NCI-H2029 treated with DMSO at 0.1 percent for 48 hours (cell line): ENCODE data around the gene BNC2.

Experiments
- DNase-seq: peaks from one replicate; lab custom pipeline; 2025; lab: John Stamatoyannopoulos, UW

Gene BNC2

DNA sequence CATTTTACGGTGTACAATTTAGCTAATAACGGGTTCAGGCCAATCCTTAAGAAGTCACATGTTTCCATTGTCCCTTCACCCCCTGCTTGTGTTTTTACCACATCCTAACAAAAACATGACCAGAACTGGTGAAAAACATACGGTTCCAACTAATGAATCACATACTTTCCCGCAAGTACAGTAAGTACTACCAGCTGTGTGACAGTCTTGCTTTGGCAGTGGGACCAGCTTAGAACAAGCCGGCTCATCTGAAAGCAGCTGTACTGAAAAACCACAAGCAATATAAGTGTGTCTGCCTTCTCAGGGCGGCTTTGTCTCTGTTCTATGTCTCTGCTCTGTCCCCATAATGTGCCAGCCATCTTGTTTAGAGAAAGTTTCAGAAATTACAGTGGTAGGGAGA is 242.5 kb downstream of the BNC2 start:
- no peak for DNase-seq

DNA sequence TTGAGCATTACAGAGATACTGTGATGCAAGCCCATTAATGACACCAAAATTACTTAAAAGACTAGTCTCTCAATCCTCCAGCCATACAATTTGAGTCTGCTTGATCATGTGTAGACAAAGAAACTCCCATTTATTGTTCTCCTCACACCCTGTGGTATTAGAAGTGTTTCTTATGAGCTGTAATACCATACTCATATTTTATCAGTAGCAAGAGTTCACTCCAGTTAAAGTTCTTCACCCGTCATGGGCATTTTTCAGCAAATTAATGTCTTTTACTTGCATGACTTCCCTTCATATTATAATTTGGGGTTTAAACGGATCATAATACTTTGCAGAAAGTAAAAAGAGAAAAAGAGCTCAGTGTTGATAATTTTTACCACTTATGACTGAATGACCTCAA is 242.9 kb downstream of the BNC2 start:
- no peak for DNase-seq

DNA sequence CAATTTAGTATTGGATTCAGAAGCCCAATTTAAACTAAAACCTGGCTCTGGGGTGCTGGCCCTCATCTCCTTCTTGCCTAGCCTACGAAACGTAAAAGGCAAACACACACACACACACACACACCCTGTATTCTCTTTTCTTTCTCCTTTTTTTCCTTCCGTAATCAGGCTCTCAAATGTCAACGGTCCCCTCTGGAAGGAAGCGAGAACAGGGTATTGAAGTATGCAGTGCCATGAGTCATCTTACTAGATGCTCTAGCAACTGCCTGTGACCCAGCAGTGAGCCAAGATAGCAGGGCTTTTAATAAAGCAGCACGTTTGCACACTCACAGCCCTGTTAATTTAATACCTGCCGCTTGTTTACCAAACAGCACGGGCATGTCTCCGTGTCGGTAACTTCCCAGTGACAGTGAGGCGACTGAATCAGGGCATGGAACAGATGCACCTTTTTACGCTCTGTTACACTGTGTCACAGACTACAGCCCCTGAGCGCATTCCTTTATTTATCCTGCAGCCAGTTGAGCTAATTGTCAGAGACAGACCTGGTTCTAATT is 243.8 kb downstream of the BNC2 start:
- no peak for DNase-seq

DNA sequence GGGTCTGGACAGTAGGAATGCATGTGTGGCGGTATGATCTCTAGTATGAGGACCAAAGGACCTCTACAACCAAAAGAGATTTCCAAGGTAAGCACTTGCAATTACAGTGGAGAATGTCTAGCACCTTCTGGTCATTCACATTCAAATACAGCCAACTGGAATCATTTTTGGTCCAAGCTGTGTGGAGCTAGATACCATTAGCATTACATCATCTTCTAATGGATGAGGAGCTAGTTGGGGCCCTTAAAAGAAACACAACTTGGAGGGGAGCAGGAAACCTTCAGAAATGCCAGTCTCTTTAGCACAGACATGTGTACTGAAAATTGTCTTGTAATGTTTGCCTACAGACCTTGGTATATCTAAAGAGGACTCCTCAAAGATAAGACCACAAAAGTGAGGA is 244.7 kb downstream of the BNC2 start:
- no peak for DNase-seq

DNA sequence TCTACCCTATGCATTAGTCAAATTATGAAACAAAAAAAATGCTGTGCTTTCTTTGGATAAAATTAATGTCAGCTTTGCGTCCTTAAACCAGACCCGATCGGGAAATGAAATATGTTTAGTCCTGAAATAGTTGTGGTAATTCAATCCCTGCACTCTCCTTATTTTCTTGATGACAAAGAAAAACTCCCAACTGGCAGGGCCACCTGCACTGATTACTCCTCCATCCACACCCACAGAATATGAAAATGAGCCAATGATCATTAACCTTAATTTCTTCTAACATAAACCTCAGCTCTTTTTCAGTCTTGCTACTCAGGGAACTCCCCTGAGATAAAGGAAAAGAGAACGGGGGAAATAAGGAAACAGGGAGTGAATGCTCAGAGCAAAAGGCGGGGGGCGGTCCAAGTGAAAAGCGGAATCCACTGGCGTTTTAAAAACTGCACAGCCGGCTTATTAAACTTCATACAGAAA is 245.3 kb downstream of the BNC2 start:
- DNase-seq: no peak

DNA sequence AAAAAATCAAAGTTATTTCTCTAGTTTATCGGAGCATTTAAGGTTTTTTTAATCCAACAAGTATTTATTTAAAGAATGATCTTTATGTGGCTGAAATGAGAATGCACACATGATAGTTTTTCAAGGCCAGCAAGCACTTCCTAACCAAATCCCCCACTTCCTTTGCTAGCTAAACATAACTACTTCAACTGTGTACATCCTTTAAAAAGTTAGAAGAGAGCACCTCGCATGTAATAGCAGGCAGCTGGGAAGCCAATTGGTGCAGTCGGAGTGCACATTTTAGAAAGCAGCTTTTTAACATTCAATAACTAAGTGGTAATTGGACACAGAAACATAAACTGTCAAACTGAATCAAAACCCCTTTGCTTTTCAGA is 245.7 kb downstream of the BNC2 start:
- no peak for DNase-seq

DNA sequence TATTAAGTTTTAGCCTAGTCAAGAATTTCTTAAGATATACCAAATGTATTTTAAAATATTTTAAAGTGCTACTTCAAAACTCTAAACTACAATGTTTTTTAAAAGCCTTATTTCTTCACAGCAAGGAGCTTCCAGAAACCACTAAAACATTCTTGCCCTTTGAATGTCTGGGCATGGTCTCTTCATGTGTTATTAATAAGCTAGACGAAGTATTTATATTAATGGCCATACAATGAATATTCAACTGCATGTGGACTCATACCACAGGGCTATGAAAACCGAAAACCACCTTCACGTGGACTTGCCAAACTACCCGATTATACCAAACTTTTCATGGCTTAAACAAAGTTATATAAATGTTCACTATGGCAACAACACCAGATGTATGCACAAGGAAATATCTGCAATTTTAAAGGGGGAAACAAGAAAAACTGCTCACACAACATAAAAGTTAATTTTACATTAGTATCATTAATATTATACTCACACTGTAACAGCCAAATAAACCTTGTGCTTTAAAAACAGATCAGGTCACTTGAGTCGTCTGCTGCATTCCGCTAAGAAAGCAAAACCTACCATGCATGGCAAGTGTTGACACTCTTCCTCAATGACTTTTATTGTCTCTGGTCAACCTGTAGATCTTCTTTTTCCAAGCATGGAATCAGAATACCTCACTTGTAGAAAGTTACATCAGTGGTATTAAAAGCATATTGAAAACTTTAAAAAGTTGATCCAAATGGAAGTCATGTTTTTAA is 246.3 kb downstream of the BNC2 start:
- no peak for DNase-seq

DNA sequence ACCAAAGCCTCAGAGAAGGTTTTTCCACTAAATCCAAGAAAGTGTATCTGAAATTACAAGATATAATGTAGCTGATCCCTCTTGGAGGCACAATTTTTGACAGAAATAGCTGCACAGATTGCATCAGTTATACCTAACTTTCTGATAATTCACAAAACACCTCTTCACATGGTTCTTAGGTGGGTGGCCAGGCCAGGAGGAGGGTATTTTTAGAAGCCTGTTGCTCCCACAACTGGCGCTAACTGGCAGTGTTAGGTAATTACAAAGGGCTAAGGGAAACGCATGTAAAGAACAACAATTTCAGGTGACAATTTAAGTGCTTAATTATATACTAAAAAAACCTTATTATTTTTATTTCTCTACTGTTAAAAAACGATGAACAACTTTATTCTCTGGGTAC is 247.9 kb downstream of the BNC2 start:
- DNase-seq: no peak

DNA sequence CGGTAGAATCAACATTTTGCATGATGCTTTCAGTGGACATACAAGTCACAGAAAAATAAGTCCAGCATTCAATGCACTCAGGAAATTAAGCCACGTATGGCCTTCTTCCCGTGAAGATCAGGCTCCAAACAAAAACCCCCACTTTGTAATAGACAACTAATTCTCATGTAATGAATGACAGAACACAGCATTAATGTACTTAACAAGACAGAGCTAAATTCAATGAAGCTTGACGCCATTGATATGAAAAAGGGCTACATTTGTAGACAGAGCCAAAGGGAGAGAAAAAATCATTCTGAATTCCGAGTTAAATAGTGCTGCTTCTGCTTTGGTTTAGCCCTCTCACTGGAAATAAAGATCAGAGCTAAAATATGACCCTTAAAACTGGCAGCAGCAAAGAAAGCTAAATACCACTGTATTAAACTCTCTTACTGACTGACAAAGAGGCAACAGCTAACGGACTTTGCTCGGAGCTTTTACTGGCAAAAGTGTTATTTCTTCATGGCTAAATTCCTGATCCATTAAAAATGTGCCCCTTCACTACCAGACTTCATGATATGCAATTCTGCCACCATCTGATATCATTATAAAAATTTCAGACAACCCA is 250.5 kb downstream of the BNC2 start:
- DNase-seq: no peak

DNA sequence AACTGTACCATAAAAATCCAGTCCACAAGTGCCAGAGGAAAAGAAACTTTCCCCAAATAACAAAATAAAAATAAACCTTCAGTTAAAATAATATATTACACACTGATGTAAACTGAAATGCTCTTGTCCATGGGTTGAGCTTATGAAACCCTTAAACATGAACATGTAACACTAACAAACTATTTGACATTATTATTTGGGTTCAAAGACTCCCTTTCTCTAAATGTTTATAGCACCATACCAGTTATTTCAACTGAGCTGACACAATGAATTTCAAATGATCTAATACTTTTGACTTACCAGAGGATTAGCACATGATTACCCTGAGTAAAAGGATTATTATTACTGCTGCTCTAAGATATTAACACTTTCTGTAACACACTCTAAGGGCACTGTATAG is 251.1 kb downstream of the BNC2 start:
- no peak for DNase-seq

DNA sequence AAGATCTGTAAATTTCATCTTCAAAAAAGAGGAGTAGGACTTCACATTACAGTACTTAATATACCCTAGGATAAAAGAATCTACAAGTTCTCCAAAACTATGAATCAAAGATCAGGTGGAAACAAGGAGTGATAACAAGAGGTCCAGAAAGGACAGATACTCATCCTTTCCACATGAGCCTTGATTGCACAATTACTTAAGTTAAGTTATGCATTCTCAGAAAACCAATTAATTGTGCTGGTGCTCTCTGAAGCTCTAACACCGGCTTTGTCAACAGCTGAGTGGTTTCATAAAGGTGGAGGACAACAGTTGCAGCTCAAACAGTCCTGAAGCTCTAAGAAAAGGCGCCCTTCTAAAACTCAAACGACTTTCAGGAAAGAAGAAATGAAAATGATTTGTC is 251.9 kb downstream of the BNC2 start:
- DNase-seq: no peak

DNA sequence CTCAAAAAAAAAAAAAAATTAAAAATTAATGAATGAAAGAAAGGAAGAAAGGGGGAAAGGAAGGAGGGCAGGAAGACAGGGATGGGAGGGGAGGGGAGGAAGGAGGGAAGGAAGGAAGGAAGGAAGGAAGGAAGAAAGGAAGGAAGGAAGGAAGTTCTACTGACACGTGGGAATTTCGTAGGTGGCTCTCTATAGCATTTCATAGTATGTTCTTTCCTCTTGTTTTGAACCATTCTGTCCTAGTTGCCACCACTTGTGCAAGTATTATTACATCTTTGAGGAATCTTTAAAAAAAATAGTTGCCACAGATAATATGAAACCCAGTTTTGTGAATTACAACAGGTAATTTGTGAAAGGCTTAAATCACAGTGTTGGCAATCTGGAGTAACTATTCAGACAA is 253.8 kb downstream of the BNC2 start:
- DNase-seq: no peak

DNA sequence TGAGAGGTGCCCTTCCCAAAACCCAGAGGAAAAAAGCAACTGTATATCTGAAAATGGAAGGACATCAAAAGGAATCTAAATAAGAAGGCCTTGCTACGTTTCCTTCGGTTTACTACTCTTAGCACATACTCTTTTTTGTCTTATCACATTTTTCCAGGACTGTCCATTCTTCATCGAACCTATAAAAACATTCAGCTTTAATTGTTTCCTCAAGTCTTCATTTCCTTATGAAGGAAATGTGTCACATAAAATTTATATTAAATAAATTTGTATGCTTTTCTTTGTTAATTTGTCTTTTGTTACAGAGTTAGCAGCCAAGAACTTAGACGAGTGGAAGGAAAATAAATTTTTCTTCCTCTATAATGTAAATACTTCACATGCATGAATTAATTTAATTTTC is 255.0 kb downstream of the BNC2 start:
- DNase-seq: no peak

DNA sequence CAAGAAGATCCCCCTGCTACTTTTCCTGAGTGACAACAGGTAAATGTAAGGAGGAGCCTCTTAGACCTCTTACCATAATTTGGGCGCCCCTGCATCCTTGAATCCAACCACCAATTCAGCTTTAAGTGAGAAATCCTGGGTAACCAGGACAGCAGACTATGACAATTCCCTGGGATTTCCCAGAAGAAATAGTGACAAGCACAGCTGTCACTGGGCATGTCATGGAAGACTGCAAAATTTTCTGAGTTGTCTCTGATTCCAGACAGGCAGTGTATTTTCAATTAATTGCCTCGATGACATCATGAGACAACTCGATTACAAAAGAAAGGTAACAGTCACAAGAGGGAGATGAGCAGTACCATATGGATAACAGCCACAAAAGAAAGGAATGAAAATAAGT is 256.9 kb downstream of the BNC2 start:
- no peak for DNase-seq

DNA sequence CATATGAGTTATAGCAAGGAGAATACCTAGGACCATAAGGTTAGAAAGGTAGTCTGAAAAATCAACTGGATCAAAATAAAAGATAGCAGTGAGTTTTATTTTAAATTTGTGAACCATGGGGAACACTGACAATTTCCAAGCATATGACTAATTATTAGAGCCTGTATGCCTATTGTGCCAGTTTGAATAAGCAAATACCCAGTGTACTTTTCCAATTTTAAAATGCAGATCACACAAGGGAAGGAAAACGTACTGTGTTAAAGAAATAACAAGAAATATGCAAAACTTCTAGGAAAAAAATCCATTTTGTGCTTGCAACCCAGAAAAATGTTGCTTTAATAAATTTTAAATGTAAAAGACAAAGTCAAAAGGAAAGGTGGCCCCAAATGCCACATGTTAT is 257.4 kb downstream of the BNC2 start:
- DNase-seq: no peak

DNA sequence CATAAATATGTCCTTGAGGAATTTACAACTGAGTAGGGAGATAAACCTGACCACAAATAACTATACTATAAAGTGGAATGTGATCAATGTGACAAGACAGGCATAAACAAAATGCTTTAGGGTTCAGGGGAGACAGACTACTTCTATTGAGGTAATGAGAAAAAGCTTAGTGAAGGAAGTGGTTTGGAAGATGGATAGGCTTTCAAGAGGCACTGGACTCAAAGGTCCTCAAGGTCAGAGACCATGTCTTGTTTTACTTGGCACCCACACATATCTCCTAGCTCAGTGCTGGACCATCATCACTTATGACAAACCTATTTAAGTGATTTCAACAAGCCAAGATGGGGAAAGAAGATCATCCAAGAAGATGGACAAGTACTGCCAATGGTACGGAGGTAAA is 257.8 kb downstream of the BNC2 start:
- DNase-seq: no peak

DNA sequence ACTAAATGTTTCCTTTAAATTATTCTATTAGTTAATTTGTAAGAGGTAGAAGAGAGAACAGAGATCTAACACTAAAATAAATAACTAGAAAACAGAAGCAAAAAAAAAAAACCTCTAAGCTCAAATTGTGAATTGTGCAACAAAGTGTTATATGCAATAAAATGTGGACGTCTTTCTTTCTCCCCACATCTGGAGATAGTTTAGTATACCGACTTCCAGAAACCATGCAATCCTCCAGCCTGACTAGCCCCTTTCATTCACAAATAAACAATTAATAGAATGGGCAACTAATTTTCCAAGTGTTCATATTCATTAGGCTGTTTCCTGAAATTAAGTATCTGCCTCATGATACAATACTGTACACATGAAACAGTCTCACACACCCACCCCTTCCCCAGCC is 258.5 kb downstream of the BNC2 start:
- DNase-seq: no peak

DNA sequence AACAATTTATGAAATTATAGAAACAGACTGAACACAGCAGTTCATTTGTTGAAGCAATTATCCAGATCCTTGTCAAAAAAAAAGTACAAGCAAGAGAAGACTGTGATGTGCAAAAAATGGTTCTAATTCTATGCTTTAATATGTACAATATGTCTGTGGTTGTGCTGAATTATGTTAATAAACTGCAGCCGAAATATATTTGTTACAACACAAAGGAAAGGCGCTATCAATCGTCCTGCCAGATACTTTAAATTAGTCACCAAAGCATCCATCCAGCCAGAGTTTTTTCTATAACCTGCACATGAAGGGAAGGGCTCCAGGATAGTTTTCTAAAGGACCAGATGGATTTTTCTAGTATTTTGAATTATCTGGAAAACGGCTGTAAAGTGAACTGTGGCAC is 259.5 kb downstream of the BNC2 start:
- no peak for DNase-seq

DNA sequence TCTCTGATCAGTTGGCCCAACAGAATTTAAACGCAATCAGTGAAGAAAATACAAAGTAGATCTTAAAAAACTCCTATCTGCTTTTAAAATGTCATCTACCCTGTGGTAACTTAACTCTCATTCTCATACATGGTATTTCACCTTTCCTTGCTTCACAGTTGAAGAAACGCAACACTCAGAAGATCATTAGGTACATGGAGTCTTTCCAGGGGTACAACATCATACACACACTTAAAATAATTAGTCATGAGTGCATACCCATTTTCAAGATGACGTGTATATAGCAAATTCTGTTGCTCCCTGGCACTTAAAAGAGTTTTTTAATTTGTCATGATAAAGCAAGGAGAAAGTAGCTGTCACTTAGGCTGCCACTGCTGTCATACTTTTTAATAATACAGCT is 259.9 kb downstream of the BNC2 start:
- no peak for DNase-seq

DNA sequence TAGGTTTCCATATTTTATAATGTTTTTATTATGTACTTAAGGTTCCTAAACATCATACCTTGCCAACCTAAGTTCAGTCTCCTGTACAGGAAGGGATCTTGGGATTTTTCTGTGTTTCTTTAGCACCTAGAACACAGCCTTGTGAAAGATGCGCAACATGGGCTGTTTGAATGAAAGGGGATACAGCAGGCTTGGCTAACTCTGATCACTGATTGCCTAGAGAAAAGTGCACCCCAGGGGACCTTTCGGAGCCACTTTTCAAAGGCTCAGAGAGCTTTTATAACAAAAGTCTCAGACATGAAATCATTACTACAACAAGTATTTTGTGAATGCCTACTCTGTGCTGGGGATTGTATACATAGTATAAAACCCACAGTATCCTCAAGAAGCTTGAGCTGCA is 261.6 kb downstream of the BNC2 start:
- DNase-seq: no peak

DNA sequence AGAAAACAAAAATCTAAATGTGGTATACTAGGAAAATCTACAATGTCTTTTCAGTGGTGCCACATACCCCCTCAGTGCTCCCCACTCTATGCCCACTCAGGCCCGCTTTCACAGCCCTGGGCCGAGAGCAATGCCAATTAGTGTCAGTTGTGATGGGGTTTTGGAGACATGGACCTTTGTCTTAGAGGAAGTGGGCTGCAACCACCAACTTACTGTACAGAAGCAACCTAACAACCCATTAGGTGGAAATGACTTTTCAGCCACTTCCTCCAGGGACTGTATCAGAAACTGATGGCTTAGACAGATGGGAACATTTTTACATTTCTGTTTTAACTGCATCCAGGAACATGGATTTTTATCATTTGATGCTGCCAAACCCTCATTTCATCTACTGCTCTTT is 268.0 kb downstream of the BNC2 start:
- DNase-seq: no peak

DNA sequence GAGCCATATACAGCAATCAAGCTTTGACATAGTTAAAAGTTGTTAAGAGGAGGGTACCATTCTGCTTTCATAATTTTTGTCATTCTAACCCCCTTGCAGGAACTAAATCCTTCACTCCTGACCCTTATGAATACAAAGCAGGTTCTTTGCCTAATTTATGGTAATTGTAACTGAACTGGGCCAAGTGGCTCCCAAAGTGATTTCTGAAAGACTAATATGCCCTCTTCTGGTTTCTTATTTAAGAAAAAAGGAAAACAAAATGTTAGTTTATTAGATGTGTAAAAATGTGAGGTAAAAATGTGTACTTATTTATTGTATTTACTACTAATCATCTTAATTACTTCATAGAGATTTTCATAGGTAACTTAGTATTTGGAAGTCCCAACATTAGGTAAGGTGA is 268.5 kb downstream of the BNC2 start:
- no peak for DNase-seq

DNA sequence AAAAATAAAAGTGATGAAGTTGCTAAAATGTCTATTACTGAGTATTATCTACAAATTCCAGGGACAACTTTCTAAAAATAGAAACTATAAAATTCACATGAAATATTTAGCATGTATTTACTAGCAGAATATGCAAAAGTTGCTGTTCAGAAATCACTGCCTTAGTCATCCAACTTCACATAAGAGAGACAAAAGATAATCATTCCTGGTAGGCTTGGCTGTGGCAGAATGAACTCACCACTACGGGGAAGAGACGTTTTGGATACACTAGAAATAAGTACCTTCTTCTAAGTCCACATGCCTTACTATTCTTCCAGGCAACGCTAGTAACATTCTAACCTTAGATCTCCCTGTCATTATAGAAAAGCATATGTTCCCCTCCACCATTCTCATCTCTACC is 272.2 kb downstream of the BNC2 start:
- DNase-seq: no peak

DNA sequence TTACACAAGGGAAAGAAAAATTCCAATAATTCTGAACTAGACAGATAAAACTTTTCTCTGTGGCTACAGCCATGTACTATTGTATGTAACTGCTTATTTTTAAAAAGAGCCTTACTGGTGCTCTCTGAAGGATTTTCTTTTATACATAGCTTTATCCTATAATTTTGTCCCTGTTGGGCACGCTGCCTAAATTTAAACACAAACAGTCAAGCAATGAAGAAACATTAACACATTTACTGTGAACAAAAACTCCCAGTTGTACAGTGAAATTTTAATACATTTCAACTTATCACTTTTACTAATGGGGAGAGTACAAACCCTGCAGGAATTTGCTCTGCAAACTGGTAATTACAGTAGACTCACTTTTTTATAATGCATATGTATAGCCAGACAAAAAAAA is 273.3 kb downstream of the BNC2 start:
- DNase-seq: no peak
